ENCODE results near the gene RRM2.
A peak's percentile ranks its signal among the peaks of the same experiment; 100 is the strongest.
"Not testable (repeated sequence)": the region's sequence is repeated elsewhere in the genome, so short reads cannot be mapped to it uniquely, and the experiment has no call there.

Gene RRM2

DNA sequence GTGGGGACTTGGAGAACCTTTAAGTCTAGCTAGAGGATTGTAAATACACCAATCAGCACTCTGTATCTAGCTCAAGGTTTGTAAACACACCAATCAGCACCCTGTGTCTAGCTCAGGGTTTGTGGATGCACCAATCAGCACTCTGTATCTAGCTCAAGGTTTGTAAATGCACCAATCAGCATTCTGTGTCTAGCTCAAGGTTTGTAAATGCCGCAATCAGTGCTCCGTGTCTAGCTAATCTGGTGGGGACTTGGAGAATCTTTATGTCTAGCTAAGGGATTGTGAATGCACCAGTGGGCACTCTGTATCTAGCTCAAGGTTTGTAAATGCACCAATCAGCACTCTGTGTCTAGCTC lies 30.7 kb upstream of the RRM2 start:
- DNase-seq, result not testable (repeated sequence)

- no peak for DNase-seq
Measured at GRCh38 chr2:10094271-10094814, 28.2 kb upstream of the RRM2 start.

DNA sequence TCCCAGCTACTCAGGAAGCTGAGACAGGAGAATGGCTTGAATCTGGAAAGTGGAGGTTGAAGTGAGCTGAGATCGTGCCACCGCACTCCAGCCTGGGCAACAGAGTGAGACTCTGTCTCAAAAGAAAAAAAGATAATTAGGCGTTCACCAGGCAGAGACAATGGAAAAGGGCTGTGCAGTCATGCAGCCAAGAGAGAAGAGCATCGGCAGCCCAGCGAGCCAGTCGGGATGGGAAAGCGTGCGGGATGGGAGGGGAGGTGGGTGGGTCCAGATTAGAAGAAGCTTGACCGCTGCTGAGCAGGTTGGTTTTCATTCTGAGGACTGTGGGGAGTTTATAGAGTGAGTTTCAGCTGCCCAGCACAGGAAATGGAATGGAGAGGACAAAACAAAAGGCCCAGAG lies 27.4 kb upstream of the RRM2 start:
- DNase-seq, result no peak

DNA sequence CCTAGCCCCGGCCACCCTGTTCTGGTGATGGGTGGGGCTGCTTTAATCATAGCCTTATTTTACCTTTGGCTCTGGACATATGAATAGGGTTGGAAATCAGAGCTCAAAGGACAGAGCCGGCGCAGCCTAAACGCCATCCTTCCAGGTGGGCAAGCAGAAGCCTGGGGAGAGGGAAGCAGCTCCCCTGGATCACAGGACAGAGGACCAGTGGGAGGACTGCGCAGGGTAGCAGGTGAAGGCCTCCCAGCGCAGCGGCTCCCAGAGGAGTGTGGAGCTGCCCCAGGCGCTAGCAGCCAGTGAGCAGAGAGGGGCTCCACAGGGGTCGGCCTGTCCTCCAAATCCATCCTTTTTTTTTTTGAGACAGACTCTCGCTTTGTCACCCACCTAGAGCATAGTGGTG lies 25.9 kb upstream of the RRM2 start:
- no peak for DNase-seq

DNA sequence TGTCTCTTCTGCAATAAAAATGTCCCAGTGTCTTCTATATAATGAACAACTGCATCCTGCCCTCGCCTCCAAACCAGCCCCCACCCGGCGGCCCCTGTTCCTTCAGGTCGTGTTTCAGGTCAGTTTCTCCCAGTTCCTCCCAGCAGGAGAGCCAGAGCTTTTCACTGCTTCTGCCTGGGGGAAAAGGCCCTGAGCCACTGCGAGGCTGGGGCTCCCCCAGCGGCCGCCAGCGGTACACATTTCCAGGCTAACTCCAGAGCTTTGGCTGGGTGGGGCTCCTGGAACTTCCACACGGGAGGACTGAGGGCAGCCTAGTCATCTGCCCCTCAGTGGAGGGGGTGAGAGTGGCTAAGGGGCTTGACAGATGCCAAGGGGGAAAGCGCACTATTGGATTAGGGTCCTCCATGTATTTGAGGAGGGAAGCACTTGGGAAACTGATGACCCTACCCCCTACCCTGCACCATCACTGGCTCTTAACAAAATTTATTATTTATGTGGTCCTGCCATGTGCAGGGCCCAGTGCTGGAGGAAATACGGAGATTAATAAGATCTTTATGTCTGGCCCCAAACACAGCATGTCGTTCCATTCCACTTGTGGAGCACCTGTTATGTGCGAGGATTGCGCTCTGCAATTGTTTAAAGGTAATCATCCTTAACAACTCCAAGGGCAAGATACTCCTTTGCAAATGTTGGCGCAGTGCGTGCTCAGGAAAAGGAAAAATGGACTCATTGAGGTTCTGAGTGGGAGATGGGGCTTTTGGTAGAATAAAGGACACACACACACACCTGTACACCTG lies 25.0 kb upstream of the RRM2 start:
- DNase-seq, result no peak

DNA sequence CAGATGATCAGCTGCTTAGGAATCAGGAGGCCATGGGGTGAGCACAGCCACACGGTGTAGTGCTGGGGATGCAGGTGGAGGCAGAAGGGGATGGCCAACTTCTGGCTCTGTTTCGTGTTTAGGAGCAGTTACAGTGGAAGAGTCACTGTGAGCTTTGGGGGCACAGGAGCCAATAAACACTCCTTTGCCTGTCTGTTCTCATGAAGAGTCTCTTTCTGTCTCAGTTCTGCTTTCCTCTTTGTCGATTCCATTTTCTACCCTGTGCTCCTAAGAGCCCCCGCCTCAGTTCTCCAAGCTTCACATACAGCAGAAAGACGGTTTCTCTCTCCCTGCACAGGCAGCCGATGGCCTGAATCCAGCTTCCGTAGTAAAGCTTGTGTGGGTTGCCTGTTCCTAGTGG lies 21.0 kb upstream of the RRM2 start:
- no peak for DNase-seq

DNA sequence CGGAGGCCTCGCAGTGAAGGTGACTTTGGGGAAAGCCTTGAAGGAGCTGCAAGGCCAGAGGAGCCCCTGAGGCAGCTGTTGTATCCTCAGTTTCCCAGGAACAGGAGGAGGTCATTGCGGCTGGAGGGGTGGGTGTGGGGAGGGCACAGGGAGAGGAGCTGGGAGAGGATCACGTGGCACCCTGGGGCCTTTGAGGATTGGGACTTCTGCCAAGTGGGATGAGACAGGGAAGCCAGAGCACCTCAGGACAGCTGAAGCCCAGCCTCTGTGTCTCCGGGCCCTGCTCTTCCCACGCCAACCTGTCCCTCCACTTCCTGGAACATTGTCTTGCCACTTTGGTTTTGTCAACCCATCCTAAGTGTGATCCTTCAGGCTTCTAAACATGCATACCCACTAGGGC lies 19.4 kb upstream of the RRM2 start:
- no peak for DNase-seq

DNA sequence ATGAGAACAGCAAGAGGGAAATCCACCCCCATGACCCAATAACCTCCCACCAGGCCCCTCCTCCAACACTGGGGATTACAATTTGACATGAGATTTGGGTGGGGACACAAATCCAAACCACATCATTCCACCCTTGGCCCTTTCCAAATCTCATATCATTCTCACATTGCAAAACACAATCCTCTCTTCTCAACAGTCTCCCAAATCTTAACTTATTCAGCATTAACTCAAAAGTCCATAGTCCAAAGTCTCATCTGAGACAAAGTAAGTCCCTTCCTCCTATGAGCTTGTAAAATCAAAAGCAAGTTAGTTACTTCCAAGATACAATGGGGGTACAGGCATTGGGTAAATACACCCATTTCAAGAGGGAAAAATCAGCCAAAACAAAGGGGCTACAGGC lies 17.6 kb upstream of the RRM2 start:
- not testable (repeated sequence) for DNase-seq

DNA sequence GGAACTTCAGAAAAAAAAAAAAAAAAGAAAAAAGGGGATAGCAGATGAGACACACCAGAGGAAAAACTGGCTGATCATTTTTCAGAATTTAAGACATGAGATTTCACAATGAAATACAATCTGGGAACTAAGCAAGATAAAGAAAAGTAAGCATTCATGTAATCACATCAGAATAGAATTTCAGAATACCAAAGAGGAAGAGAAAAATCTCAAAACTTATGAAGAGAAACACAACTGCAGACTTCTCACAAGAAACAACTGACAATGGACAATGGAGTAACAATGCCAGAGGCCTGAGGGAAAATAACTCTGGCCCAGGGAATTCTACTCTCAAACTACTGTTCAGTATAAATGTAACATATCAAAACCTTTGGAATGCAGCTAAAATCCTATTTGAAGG lies 13.2 kb upstream of the RRM2 start:
- DNase-seq, result no peak

- no peak for DNase-seq
Measured at GRCh38 chr2:10119027-10119325, 3.6 kb upstream of the RRM2 start.

- no peak for DNase-seq
Measured at GRCh38 chr2:10119601-10120157, 2.9 kb upstream of the RRM2 start.

GRCh38 chr2:10120158-10120876 lies 2.2 kb upstream of the RRM2 start:
- peak; percentile 95 for DNase-seq

DNA sequence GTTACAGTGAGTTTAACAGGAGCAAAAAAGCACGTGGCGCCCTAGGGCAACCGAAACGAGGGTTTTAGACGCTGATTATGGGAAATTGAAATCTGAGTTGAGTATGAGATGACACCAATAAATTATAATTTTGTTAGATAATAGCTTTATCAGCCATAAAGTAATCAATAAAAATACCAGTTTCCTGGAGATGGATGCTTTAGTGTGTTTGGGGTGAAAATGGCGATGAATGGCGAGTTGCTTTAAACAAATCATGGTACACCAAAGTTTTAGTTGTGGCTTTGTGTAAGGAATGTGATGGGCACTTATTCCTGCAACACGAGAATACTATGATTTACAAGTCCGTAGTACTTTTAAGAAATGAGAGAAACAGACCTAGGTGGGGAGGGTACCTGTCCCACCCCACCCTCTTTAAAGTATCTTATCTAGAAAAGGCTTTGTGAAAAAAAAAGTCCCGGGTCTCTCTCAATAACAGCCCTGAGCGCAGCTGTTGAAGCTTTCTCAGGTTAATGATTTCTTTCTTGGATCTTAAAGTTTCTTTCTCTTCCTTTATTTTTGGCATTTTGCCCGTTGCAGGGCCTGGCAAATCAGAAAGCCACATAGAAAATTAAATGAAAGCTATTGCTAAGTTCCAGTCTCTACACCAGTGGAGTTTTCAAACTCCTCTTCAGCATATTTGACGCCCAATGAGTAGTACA lies 1.5 kb upstream of the RRM2 start:
- no peak for DNase-seq

GRCh38 chr2:10123281-10123680 lies 742 bp downstream of the RRM2 start:
- DNase-seq, result no peak

- no peak for DNase-seq
Measured at GRCh38 chr2:10124538-10125045, 2.1 kb downstream of the RRM2 start.

DNA sequence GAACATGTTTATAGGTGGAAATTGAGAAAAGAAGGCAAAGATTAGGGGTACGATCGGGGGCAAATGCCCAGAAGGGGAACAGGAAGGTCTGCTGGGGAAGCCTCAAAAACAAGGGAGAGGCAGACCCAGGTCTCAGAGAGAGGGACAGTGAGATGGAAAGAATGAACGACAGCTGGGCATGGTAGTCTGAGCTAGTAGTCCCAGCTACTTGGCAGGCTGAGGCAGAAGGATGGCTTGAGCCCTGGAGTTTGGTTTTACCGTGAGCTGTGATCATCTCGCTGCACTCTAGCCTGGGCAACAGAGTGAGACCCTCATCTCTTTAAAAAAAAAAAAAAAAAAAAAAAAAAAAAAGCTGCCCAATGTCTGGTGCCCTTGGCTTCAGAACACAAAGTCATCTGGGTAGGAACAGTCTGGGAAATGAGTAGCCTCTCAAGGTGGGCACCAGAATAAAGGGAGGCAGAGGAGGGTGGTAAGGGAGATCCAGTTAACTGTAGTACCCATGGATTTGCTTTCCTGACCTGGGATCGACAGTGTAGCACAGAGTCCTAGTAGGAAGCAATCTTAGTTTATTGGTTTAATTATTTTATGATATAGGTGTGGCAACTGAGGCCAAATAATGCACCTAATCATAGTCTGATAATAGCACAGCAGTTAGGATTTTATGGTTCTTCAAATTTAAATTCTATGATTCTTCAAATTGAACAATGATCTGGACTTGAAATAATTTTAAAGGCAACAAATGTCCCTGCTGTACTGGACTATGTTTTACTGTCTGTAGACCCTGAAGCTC lies 3.5 kb downstream of the RRM2 start:
- DNase-seq, result no peak

GRCh38 chr2:10126632-10127026 lies 4.1 kb downstream of the RRM2 start:
- no peak for DNase-seq

GRCh38 chr2:10128420-10128819 lies 5.9 kb downstream of the RRM2 start:
- DNase-seq, result no peak

GRCh38 chr2:10129490-10129889 lies 7.0 kb downstream of the RRM2 start:
- DNase-seq, result no peak

DNA sequence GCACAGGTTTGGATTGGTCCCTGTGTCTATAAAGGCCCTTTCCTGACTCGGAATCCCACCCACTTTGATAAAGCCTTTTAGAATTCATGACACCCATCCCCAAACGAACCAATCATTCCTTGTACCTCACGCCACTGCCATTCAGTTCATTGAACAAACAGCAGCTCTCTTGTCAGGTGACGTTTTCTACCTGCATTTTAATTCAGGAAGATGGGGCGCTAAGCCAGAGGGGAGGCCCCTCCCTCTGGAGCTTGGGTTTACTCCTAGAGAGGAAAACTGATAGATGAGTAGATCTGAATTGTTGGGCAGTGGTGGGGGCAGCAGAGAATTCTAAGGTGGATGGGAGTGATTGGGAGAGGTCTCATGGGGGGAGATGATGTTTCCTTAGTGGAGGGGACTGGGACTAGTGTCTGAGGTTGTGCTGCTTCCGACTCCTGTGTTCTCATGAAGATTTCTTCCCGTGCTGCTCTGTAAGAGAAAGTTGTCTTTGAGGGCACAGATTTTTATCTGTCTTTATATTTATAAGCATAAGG lies 9.6 kb downstream of the RRM2 start:
- DNase-seq, result no peak

- DNase-seq, result no peak
Measured at GRCh38 chr2:10132596-10132995, 10.1 kb downstream of the RRM2 start.

- DNase-seq, result no peak
Measured at GRCh38 chr2:10132996-10133647, 10.6 kb downstream of the RRM2 start.

All from stimulated activated CD4-positive, alpha-beta T cell treated with anti-CD3 and anti-CD28 coated beads, Interleukin-1b, Interleukin-23, amount 100 ng/mL, for 48 hours (primary cell).